ENCODE measurements around the gene KANSL1.
"Not testable (repeated sequence)": the region's sequence is repeated elsewhere in the genome, so short reads cannot be mapped to it uniquely, and the experiment has no call there.

KANSL1 gene

GRCh38 chr17:46120078-46120477 is 73.2 kb downstream of the KANSL1 start:
- DNase-seq (ENCODE audit: extremely low read depth in 1 of 2, low read depth in 1 of 2), result no peak

GRCh38 chr17:46118964-46119363 is 74.3 kb downstream of the KANSL1 start:
- no peak for DNase-seq (ENCODE audit: extremely low read depth in 1 of 2, low read depth in 1 of 2)

GRCh38 chr17:46117850-46118696 is 75.2 kb downstream of the KANSL1 start:
- DNase-seq (ENCODE audit: extremely low read depth in 1 of 2, low read depth in 1 of 2), result no peak

GRCh38 chr17:46117117-46117516 is 76.1 kb downstream of the KANSL1 start:
- DNase-seq (ENCODE audit: extremely low read depth in 1 of 2, low read depth in 1 of 2), result no peak

GRCh38 chr17:46115699-46116098 is 77.5 kb downstream of the KANSL1 start:
- DNase-seq (ENCODE audit: extremely low read depth in 1 of 2, low read depth in 1 of 2), result no peak

- DNase-seq (ENCODE audit: extremely low read depth in 1 of 2, low read depth in 1 of 2), result not testable (repeated sequence)
Observed at GRCh38 chr17:46111236-46111635, 82.0 kb downstream of the KANSL1 start.

- DNase-seq (ENCODE audit: extremely low read depth in 1 of 2, low read depth in 1 of 2), result no peak
Observed at GRCh38 chr17:46110219-46110618, 83.0 kb downstream of the KANSL1 start.

GRCh38 chr17:46109603-46110189 is 83.5 kb downstream of the KANSL1 start:
- no peak for DNase-seq (ENCODE audit: extremely low read depth in 1 of 2, low read depth in 1 of 2)

- no peak for DNase-seq (ENCODE audit: extremely low read depth in 1 of 2, low read depth in 1 of 2)
Observed at GRCh38 chr17:46108550-46109110, 84.6 kb downstream of the KANSL1 start.

GRCh38 chr17:46108120-46108519 is 85.1 kb downstream of the KANSL1 start:
- no peak for DNase-seq (ENCODE audit: extremely low read depth in 1 of 2, low read depth in 1 of 2)

- DNase-seq (ENCODE audit: extremely low read depth in 1 of 2, low read depth in 1 of 2), result no peak
Observed at GRCh38 chr17:46106966-46107644, 86.1 kb downstream of the KANSL1 start.

GRCh38 chr17:46102806-46103205 is 90.4 kb downstream of the KANSL1 start:
- not testable (repeated sequence) for DNase-seq (ENCODE audit: extremely low read depth in 1 of 2, low read depth in 1 of 2)

- DNase-seq (ENCODE audit: extremely low read depth in 1 of 2, low read depth in 1 of 2), result not testable (repeated sequence)
Observed at GRCh38 chr17:46101785-46102617, 91.2 kb downstream of the KANSL1 start.

GRCh38 chr17:46100590-46100989 is 92.6 kb downstream of the KANSL1 start:
- DNase-seq (ENCODE audit: extremely low read depth in 1 of 2, low read depth in 1 of 2), result no peak

GRCh38 chr17:46099865-46100264 is 93.4 kb downstream of the KANSL1 start:
- DNase-seq (ENCODE audit: extremely low read depth in 1 of 2, low read depth in 1 of 2), result no peak

GRCh38 chr17:46097497-46097896 is 95.7 kb downstream of the KANSL1 start:
- DNase-seq (ENCODE audit: extremely low read depth in 1 of 2, low read depth in 1 of 2), result no peak

- no peak for DNase-seq (ENCODE audit: extremely low read depth in 1 of 2, low read depth in 1 of 2)
Observed at GRCh38 chr17:46092991-46093390, 100.2 kb downstream of the KANSL1 start.

GRCh38 chr17:46090871-46091270 is 102.4 kb downstream of the KANSL1 start:
- no peak for DNase-seq (ENCODE audit: extremely low read depth in 1 of 2, low read depth in 1 of 2)

GRCh38 chr17:46089389-46089965 is 103.8 kb downstream of the KANSL1 start:
- no peak for DNase-seq (ENCODE audit: extremely low read depth in 1 of 2, low read depth in 1 of 2)

GRCh38 chr17:46088595-46088994 is 104.6 kb downstream of the KANSL1 start:
- DNase-seq (ENCODE audit: extremely low read depth in 1 of 2, low read depth in 1 of 2), result no peak
